ENCODE measurements around the gene MACROD2.

Gene MACROD2

GRCh38 chr20:15842872-15843271 lies 1847.6 kb downstream of the MACROD2 start:
- no peak for TF ChIP-seq CTCF (IDR thresholded peaks at IDR 0.05; ENCODE audit: control extremely low read depth, extremely low read depth, low read depth, missing control alignments)
- DNase-seq (ENCODE audit: extremely low spot score) = peak; percentile 12
- POLR2A ChIA-PET = no interaction called here
- CTCF ChIA-PET = interaction anchor here (1.0 to 1.6 kb wide), 3 partner anchors 11 to 903 kb away, joined by 3 read pairs; no protein-coding TSS in a partner anchor

GRCh38 chr20:15843777-15844176 lies 1848.5 kb downstream of the MACROD2 start:
- TF ChIP-seq CTCF (IDR thresholded peaks at IDR 0.05; ENCODE audit: control extremely low read depth, extremely low read depth, low read depth, missing control alignments) = no peak
- CTCF ChIA-PET = interaction anchor here (1.0 kb wide), 1 partner anchor 15 kb away, joined by 3 read pairs; no protein-coding TSS in a partner anchor
- no peak for DNase-seq (ENCODE audit: extremely low spot score)
- POLR2A ChIA-PET = no interaction called here

- no peak for TF ChIP-seq CTCF (IDR thresholded peaks at IDR 0.05; ENCODE audit: control extremely low read depth, extremely low read depth, low read depth, missing control alignments)
- CTCF ChIA-PET = no interaction called here
- POLR2A ChIA-PET = no interaction called here
Measured at GRCh38 chr20:15847196-15847784, 1852.0 kb downstream of the MACROD2 start.

GRCh38 chr20:15848126-15848525 lies 1852.8 kb downstream of the MACROD2 start:
- ChIA-PET POLR2A (no interaction called here), CTCF (interaction anchor here (1.4 kb wide), 1 partner anchor 9 kb away, joined by 4 read pairs; no protein-coding TSS in a partner anchor)
- DNase-seq (ENCODE audit: extremely low spot score) = no peak
- no peak for TF ChIP-seq CTCF (IDR thresholded peaks at IDR 0.05; ENCODE audit: control extremely low read depth, extremely low read depth, low read depth, missing control alignments)

More at GRCh38 chr20:15847196-15847784, 1852.0 kb downstream of the MACROD2 start:
- DNase-seq (ENCODE audit: extremely low spot score) = no peak

GRCh38 chr20:15848995-15849610 lies 1853.8 kb downstream of the MACROD2 start:
- POLR2A ChIA-PET = no interaction called here
- CTCF ChIA-PET = interaction anchor here (1.0 to 1.4 kb wide), 3 partner anchors 8 to 195 kb away, joined by 3 to 4 read pairs (median 3); no protein-coding TSS in a partner anchor

More at GRCh38 chr20:15848995-15849610, 1853.8 kb downstream of the MACROD2 start:
- TF ChIP-seq CTCF (IDR thresholded peaks at IDR 0.05; ENCODE audit: control extremely low read depth, extremely low read depth, low read depth, missing control alignments) = no peak
- no peak for DNase-seq (ENCODE audit: extremely low spot score)
